ENCODE data around the gene HSP90AB1. TPM values are rescaled to one million over a fixed set of nuclear protein-coding genes. Genes with fewer than 3 reads are reported as not detected.

HSP90AB1 gene
- polyA plus RNA-seq, 1 donor from 2014 or later, result 522 TPM

- Histone ChIP-seq H2AFZ (ENCODE audit: low read depth, low read length) (no peak overlapping the region), H3K4me2 (ENCODE audit: low read length) (no peak overlapping the region), H4K20me1 (ENCODE audit: insufficient read depth) (no peaks in the 10 kb centered on the region), H3K9me2 (ENCODE audit: insufficient read depth, low read length) (no peaks in the 10 kb centered on the region), H3K9me3 (ENCODE audit: low read length) (no peaks in the 10 kb centered on the region), H3F3A (ENCODE audit: insufficient read depth, low read length, poor library complexity, severe bottlenecking) (no peaks in the 10 kb centered on the region), H3K36me3 (ENCODE audit: insufficient read depth, low read length) (no peaks in the 10 kb centered on the region), H3K27me3 (ENCODE audit: insufficient read depth, low read depth, low read length) (peaks cover 4% of the 10 kb centered on the region), H3K27ac (ENCODE audit: low read length) (no peak overlapping the region), H3K4me3 (ENCODE audit: low read length) (no peak overlapping the region), H3K9ac (ENCODE audit: low read length) (no peak overlapping the region), H3K79me2 (replicated peaks; ENCODE audit: insufficient read depth, low read length) (no peaks in the 10 kb centered on the region)
- no peak for TF ChIP-seq EZH2 (IDR thresholded peaks at IDR 0.05; ENCODE audit: borderline replicate concordance, insufficient read depth, low read length, poor library complexity, severe bottlenecking)
- no peak for TF ChIP-seq SMC3 (conservative IDR thresholded peaks at IDR 0.05; ENCODE audit: poor library complexity)
- TF ChIP-seq POLR2AphosphoS5 (IDR thresholded peaks at IDR 0.05), result no peak
- TF ChIP-seq TAF1 (IDR thresholded peaks at IDR 0.05; ENCODE audit: low read depth), result no peak
- no peak for TF ChIP-seq CTCF (IDR thresholded peaks at IDR 0.05; ENCODE audit: poor library complexity, severe bottlenecking)
- TF ChIP-seq MXI1 (conservative IDR thresholded peaks at IDR 0.05; ENCODE audit: poor library complexity, severe bottlenecking), result no peak
- TF ChIP-seq EP300 (conservative IDR thresholded peaks at IDR 0.05; ENCODE audit: poor library complexity, severe bottlenecking), result no peak
- no peak for TF ChIP-seq RAD21 (conservative IDR thresholded peaks at IDR 0.05)
- no peak for TF ChIP-seq REST (IDR thresholded peaks at IDR 0.05; ENCODE audit: borderline replicate concordance)
Measured at GRCh38 chr6:44220913-44221290, 26.0 kb upstream of the HSP90AB1 start.

GRCh38 chr6:44221291-44221960 lies 25.5 kb upstream of the HSP90AB1 start:
- no peaks in the 10 kb centered on the region for H4K20me1 ChIP-seq (ENCODE audit: insufficient read depth)
- H3K9me3 ChIP-seq (ENCODE audit: low read length), result no peaks in the 10 kb centered on the region
- no peaks in the 10 kb centered on the region for H3K9me2 ChIP-seq (ENCODE audit: insufficient read depth, low read length)
- H3K27me3 ChIP-seq (ENCODE audit: insufficient read depth, low read depth, low read length), result peaks cover 4% of the 10 kb centered on the region
- H3K27ac ChIP-seq (ENCODE audit: low read length), result no peak overlapping the region
- no peak overlapping the region for H3K4me2 ChIP-seq (ENCODE audit: low read length)
- H3K4me3 ChIP-seq (ENCODE audit: low read length), result no peak overlapping the region
- H3F3A ChIP-seq (ENCODE audit: insufficient read depth, low read length, poor library complexity, severe bottlenecking), result no peaks in the 10 kb centered on the region
- no peak overlapping the region for H2AFZ ChIP-seq (ENCODE audit: low read depth, low read length)
- no peaks in the 10 kb centered on the region for H3K36me3 ChIP-seq (ENCODE audit: insufficient read depth, low read length)
- TF ChIP-seq REST (IDR thresholded peaks at IDR 0.05; ENCODE audit: borderline replicate concordance), result no peak
- no peak for TF ChIP-seq MXI1 (conservative IDR thresholded peaks at IDR 0.05; ENCODE audit: poor library complexity, severe bottlenecking)
- no peak for TF ChIP-seq EP300 (conservative IDR thresholded peaks at IDR 0.05; ENCODE audit: poor library complexity, severe bottlenecking)
- TF ChIP-seq RAD21 (conservative IDR thresholded peaks at IDR 0.05), result no peak
- peak; percentile 26 for TF ChIP-seq CTCF (IDR thresholded peaks at IDR 0.05; ENCODE audit: poor library complexity, severe bottlenecking)
- no peak for TF ChIP-seq EZH2 (IDR thresholded peaks at IDR 0.05; ENCODE audit: borderline replicate concordance, insufficient read depth, low read length, poor library complexity, severe bottlenecking)
- peaks cover 3% of the 10 kb centered on the region for H3K79me2 ChIP-seq (replicated peaks; ENCODE audit: insufficient read depth, low read length)
- no peak overlapping the region for H3K9ac ChIP-seq (ENCODE audit: low read length)

Measured in neural cell (in vitro differentiated cells).